Cerebellar nuclear complex (tissue), 1 donor: Measurements from ENCODE around the gene MRPL11.
"Not testable (repeated sequence)": the region's sequence is repeated elsewhere in the genome, so short reads cannot be mapped to it uniquely, and the experiment has no call there.

Experiments used
- DNase-seq, 2 experiments: peaks; one replicate each; lab custom pipeline; 2025; lab: John Stamatoyannopoulos, UW

The MRPL11 gene

DNA sequence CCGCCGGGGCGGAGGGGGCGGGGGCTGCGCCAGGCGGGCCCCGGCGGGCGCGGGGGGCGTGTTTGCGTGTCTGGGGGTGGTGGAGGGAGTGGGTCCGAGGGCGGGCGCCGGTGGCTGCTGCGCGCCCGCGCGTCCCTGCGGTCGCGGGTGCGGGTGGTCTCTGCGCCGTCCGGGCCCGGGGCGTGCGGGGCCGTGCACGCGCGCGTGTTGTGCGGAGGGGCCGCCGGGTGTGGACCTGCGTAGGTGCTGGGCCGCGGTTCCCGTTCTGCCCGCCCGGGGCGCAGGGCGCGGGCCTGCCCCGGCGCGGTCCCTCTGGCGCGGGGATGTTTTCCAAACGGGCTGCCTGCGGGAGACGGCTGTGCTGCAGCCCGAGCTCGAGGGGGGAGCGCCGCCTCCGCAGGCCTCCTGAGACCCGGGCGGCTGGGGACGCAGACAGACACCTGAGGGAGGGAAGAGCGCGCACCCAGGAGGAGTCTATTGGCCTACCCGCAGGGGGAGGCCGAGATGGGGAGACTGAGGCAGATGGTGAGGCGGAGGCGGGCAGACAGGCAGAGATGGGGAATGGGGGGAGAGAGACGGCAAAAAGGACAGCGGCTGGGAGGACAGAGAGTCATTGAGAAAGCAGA is 28.5 kb upstream of the MRPL11 start:
- no peak for DNase-seq

- peak; percentile 46 to 66 for DNase-seq
Measured at GRCh38 chr11:66466225-66467033, 27.8 kb upstream of the MRPL11 start, which contains the start of gene PELI3. TSS of gene PELI3 (plus strand) at chr11:66466905. CDS start at chr11:66468129, 1,224 bp downstream.

GRCh38 chr11:66465373-66466224 is 27.0 kb upstream of the MRPL11 start:
- no peak for DNase-seq

- DNase-seq: no peak
Measured at GRCh38 chr11:66464916-66465315, 26.3 kb upstream of the MRPL11 start.

- not testable (repeated sequence) for DNase-seq
Measured at GRCh38 chr11:66464116-66464515, 25.5 kb upstream of the MRPL11 start.

- DNase-seq: no peak
Measured at GRCh38 chr11:66462911-66463310, 24.3 kb upstream of the MRPL11 start.

DNA sequence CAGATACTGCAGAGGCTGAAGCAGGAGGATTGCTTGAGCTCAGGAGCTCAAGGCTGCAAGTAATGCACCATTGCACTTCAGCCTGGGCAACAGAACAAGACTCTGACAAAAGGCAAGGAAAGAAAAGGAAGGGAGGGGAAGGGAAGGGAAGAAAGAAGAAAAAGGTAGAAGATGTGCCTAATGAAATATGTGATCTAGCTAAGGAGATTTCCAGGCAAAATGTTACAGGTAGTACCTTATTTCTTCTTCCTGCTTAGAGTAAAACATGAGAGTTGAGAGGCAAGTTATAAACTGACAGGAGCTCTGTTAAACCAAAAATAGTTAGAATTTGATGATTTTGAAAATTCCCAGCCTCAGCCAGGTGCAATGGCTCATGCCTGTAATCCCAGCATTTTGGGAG is 23.4 kb upstream of the MRPL11 start:
- DNase-seq: no peak

DNA sequence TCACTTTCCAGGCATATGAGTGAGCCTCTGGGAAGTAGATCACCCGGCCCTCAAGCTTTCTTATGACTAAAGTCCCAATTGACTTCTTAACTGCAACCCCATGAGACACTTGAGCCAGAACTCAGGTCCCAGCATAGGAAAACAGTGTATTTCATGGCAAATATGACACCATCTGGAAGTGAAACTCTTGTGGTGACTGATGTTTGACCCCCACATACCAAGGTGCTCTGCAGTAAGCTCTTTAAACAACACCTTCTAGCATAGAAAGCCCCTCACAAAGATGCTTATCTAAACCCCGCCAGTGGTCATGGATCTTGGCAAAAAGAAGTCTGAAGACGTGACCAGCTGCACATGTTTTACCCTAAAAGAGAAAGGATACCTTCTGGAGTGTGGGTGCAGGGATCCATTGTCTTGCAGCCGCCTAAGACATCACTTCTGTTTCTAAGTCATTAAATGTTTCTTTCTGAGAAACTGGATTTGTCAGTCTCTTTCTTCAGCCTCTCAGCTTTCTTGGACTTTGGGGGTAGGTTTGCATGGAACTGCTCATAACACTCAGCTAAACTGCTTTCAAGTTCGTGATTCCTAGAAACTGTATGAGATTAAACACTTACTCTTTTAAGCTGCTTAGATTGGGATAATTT is 20.6 kb upstream of the MRPL11 start:
- DNase-seq: no peak

- DNase-seq: no peak
Measured at GRCh38 chr11:66457826-66458225, 19.2 kb upstream of the MRPL11 start.

DNA sequence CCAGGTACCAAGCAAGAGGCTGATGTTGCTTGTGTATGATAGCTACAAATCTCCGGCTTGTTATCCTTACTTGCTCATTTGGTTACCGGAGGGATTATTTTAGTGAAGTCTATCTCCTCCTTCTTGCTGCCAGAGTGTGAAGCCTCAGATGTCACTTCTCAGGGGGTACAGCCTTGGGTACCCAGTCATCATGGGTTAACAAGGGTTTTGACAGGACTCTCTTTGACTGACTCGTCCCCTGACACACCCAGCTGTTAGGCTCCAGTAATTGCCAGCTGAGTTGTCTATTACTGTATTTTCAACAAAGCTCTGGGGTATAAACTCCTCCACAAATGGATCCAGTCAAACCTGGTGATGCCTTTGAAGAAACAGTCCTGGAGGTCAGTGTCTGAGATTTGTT is 16.2 kb upstream of the MRPL11 start:
- no peak for DNase-seq

- DNase-seq: no peak
Measured at GRCh38 chr11:66454247-66454646, 15.6 kb upstream of the MRPL11 start.

DNA sequence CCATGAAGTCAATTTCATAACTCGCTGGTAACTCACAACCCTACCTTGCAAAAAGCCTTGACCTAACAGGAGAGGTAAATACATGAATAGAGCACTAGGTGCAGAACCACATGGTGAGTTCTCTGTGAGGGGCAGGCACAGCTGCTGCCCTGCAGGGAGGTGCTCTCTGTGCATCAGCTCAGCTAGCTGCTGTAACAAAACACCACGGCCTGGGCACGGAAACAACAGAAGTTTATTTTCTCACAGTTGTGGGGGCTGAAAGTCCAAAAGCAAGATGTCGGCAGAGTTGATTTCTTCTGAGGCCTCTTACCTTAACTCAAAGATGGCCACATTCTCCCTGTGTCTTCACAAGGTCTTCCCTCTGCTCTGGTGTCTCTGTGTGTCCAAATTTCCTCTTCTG is 13.0 kb upstream of the MRPL11 start:
- no peak for DNase-seq

GRCh38 chr11:66450560-66450959 is 11.9 kb upstream of the MRPL11 start:
- DNase-seq: no peak

DNA sequence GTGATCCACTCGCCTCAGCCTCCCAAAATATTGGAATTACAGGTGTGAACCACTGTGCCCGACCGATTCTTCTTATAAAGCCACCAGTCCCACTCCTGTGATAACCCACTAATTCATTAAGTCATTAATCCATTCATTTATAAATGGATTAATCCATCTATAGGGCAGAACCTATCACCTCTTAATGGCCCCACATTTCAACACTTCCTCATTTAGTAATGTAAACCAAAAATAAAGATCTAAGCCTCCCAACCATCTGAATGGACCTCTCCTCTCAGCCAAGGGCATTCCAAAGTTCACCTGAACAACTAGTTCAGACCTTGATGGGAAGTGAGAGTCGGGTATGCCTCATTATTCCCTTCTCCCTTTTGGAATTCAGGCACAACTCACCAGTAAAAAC is 9.9 kb upstream of the MRPL11 start:
- no peak for DNase-seq

DNA sequence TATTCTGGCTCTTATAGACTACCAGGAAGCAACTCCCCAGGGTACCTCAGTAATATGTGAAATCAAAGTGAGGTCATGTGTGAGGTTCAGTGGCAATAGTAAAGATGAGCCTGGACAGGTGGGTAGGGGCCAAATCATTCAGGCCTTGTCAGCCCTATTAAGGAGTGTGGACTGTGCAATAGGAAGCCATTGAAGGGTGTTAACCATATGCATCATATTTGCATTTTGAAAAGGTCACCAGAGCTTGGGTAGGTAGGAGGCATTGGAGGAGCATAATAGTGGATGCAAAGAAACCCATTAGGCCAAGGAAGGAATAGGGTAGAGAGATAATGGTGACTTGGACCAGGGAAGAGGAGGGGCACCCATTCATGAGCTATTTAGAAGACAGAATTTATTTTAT is 8.4 kb upstream of the MRPL11 start:
- no peak for DNase-seq

DNA sequence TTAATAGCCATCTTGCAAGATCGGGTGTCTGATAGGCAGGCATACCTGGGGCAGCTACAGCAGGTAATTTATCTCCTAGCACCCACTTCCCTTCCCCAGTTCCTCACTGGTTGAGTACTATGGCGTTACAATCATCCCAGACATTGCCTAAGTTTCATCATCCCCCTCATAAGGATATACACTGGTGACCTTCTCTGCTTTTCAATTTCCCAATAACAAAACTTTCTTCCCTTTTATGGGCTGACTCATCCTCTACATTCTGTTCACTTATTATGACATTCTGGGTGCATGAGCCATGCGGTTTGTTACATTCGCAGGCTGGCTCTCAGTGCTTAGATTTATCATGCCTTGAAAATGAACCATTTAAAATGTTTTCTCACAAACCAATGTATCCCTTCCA is 5.0 kb upstream of the MRPL11 start:
- no peak for DNase-seq

DNA sequence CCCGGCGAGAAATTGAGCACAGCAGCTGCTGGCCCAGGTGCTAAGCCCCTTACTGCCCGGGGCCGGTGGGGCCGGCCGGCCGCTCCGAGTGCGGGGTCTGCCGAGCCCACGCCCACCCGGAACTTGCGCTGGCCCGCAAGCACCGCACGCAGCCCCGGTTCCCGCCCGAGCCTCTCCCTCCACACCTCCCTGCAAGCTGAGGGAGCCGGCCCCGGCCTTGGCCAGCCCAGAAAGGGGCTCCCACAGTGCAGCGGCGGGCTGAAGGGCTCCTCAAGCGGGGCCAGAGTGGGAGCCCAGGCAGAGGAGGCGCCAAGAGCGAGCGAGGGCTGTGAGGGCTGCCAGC is 2.3 kb upstream of the MRPL11 start:
- DNase-seq: not testable (repeated sequence)

GRCh38 chr11:66440101-66440939 is 1.7 kb upstream of the MRPL11 start:
- DNase-seq: not testable (repeated sequence)

DNA sequence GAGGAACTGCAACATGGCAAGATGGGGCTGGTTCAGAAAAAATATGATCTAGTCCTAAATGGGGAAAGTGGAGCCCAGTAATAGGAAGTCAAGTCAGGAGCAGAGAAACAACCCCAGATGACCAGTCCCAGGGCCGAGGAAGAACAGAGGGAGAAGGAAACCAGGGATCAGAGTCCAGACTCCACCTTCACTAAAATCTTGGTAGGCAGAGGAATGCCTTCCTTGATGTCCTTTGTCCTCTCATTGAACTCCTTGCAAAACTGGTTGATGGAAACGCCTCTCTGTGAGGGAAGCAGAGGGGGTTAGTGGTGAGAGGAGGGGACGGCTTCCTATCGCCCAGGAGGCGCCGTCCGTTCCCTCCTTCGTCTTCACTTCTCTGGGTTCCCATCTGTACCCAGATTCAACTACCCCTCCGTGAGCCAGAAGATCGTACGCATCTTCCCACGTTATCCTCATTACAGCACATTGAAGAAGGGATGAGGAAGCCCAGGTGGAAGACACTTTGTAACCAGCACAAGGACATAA is 607 bp downstream of the MRPL11 start:
- no peak for DNase-seq

DNA sequence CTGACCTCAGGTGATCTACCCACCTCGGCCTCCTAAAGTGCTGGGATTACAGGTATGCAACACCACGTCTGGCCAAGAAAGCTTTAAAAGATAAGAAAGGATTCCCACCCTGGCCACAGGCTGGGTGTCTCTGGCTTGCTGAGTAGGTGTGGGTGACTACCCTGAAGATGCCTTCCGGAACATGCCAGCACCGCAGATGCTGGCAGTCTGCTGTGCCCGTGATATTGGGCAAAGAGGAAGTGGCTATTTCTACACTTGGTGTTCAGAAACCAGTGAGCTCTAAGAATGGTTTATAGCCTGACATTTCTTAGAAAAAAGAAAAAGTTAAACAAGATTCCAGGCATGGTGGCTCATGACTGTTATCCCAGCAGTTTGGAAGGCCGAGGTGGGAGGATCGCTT is 6.1 kb downstream of the MRPL11 start:
- DNase-seq: no peak

GRCh38 chr11:66431871-66432329 is 6.7 kb downstream of the MRPL11 start:
- not testable (repeated sequence) for DNase-seq
